BJ (cell line): Measurements from ENCODE around the gene IQCM. TPM values are rescaled to one million over a fixed set of nuclear protein-coding genes. Genes with fewer than 3 reads are reported as not detected.
A peak's percentile ranks its signal among the peaks of the same experiment; 100 is the strongest.

Experiments
- CTCF ChIA-PET: fragments of 350-600 bp; formaldehyde crosslinking; extraction: SDS; loops from one replicate; lab custom pipeline; 2021; ENCODE audit warnings: antibody characterized with exemption, inconsistent platforms; lab: Yijun Ruan, JAX
- POLR2A ChIA-PET: fragments of 300-600 bp; sonication (Branson Sonifier 250); formaldehyde crosslinking; extraction: SDS; loops from one replicate; lab custom pipeline; 2021; ENCODE audit warnings: antibody characterized with exemption; lab: Charles Lee
- DNase-seq: peaks from one replicate; pipeline ENCODE4 v3.0.0-alpha.2; 2011; ENCODE audit warnings: low read depth
- H3K27me3 ChIP-seq: 2 replicates; pipeline ENCODE4 v1.6.0; 2011; ENCODE audit warnings: low read length; ENCODE audit not compliant: control insufficient read depth, insufficient read depth
- H3K36me3 ChIP-seq: 2 replicates; pipeline ENCODE4 v1.5.1; 2011; ENCODE audit warnings: low read length; ENCODE audit not compliant: control insufficient read depth, insufficient read depth
- H3K4me3 ChIP-seq: 2 replicates; pipeline ENCODE4 v1.5.1; 2011; ENCODE audit warnings: low read depth, mild to moderate bottlenecking, control low read depth, low read length
- polyA plus RNA-seq: library from polyadenylated mRNA; depleted of rRNA; stranded (reverse); fragments of >200 nt; gene quantifications from 2 replicates; pipeline ENCODE4 v1.2.3, GENCODE V29; 2011
- TF ChIP-seq, protein P1 (sequence below): IDR thresholded peaks from 2 replicates; pipeline ENCODE4 v1.5.1; 2011; ENCODE audit warnings: low read depth, mild to moderate bottlenecking, control low read depth, inconsistent platforms, low read length, moderate library complexity; ENCODE audit not compliant: insufficient read depth

Gene IQCM
- polyA plus RNA-seq, 1 experiment = not detected

DNA sequence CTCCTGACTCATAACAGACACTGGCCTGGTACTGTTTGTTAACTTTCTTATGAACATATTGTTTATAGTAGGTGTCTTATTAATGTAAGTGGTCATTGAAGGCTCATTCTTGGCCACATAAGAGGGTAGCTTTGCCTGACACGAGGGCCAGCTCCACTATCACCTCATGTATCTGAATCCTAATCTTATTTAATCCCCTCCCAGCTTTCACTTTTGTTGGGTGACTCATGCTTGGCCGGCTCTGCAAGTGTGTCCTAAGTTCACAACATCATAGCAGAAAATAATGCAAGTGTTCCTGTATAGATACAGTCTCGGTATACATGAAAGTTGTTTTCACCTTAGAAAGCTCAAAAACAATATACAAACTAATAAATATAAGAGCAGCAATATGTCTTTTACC is 283.8 kb downstream of the IQCM start:
- TF ChIP-seq, protein P1, sequence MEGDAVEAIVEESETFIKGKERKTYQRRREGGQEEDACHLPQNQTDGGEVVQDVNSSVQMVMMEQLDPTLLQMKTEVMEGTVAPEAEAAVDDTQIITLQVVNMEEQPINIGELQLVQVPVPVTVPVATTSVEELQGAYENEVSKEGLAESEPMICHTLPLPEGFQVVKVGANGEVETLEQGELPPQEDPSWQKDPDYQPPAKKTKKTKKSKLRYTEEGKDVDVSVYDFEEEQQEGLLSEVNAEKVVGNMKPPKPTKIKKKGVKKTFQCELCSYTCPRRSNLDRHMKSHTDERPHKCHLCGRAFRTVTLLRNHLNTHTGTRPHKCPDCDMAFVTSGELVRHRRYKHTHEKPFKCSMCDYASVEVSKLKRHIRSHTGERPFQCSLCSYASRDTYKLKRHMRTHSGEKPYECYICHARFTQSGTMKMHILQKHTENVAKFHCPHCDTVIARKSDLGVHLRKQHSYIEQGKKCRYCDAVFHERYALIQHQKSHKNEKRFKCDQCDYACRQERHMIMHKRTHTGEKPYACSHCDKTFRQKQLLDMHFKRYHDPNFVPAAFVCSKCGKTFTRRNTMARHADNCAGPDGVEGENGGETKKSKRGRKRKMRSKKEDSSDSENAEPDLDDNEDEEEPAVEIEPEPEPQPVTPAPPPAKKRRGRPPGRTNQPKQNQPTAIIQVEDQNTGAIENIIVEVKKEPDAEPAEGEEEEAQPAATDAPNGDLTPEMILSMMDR = no peak
- DNase-seq = no peak
- H3K27me3 ChIP-seq = no peaks in the 10 kb centered on the region
- no peak overlapping the region for H3K4me3 ChIP-seq
- CTCF ChIA-PET = no interaction called here
- POLR2A ChIA-PET = no interaction called here
- no peaks in the 10 kb centered on the region for H3K36me3 ChIP-seq

- ChIA-PET CTCF (no interaction called here), POLR2A (no interaction called here)
- TF ChIP-seq, protein P1 = no peak
- no peaks in the 10 kb centered on the region for H3K36me3 ChIP-seq
- H3K4me3 ChIP-seq = no peak overlapping the region
- H3K27me3 ChIP-seq = no peaks in the 10 kb centered on the region
- DNase-seq = no peak
Measured at GRCh38 chr4:149523039-149523438, 292.6 kb downstream of the IQCM start.

- TF ChIP-seq, protein P1 = no peak
- H3K36me3 ChIP-seq = no peaks in the 10 kb centered on the region
- H3K4me3 ChIP-seq = no peak overlapping the region
- CTCF ChIA-PET = no interaction called here
- DNase-seq = peak; percentile 9
- POLR2A ChIA-PET = no interaction called here
- H3K27me3 ChIP-seq = no peaks in the 10 kb centered on the region
Measured at GRCh38 chr4:149521611-149522425, 293.8 kb downstream of the IQCM start.

GRCh38 chr4:149518471-149518870 is 297.2 kb downstream of the IQCM start:
- H3K4me3 ChIP-seq = no peak overlapping the region
- no peak for DNase-seq
- CTCF ChIA-PET = interaction anchor here (0.6 kb wide), 1 partner anchor 89 kb away, joined by 3 read pairs; no protein-coding TSS in a partner anchor

GRCh38 chr4:149513081-149513480 is 302.6 kb downstream of the IQCM start:
- ChIA-PET CTCF (interaction anchor here (1.4 kb wide), 1 partner anchor 16 kb away, joined by 3 read pairs; no protein-coding TSS in a partner anchor), POLR2A (no interaction called here)
- no peaks in the 10 kb centered on the region for H3K36me3 ChIP-seq
- H3K27me3 ChIP-seq = no peaks in the 10 kb centered on the region; the same call in 1 of the 2 replicates
- no peak overlapping the region for H3K4me3 ChIP-seq
- TF ChIP-seq, protein P1 = no peak
- DNase-seq = no peak

More at GRCh38 chr4:149518471-149518870, 297.2 kb downstream of the IQCM start:
- POLR2A ChIA-PET = no interaction called here
- TF ChIP-seq, protein P1 = no peak
- no peaks in the 10 kb centered on the region for H3K36me3 ChIP-seq
- H3K27me3 ChIP-seq = no peaks in the 10 kb centered on the region
